Esophagus (tissue), 2 donors: Measurements from ENCODE around the gene TENT4A. TPM values are rescaled to one million over a fixed set of nuclear protein-coding genes. Genes with fewer than 3 reads are reported as not detected.
A peak's percentile ranks its signal among the peaks of the same experiment; 100 is the strongest.

Experiments
- H3K27ac ChIP-seq, 2 donors: one replicate each; pipeline ENCODE4 v1.5.1; 2013; ENCODE audit warnings: low read depth in 2 of 2, mild to moderate bottlenecking in 2 of 2, inconsistent platforms in 1 of 2, low read length in 1 of 2, moderate library complexity in 1 of 2
- H3K27me3 ChIP-seq, 2 donors: one replicate each; pipeline ENCODE4 v1.6.1; 2013; ENCODE audit warnings: low read length in 2 of 2, control low read depth in 1 of 2, mild to moderate bottlenecking in 1 of 2; ENCODE audit not compliant: insufficient read depth in 2 of 2, control insufficient read depth in 1 of 2
- H3K36me3 ChIP-seq, 2 donors: one replicate each; pipeline ENCODE4 v1.6.1; 2013; ENCODE audit warnings: low read length in 1 of 2; ENCODE audit not compliant: control insufficient read depth in 2 of 2, insufficient read depth in 2 of 2
- H3K4me1 ChIP-seq, 2 donors: one replicate each; pipeline ENCODE4 v1.6.1; 2013; ENCODE audit warnings: low read length in 1 of 2; ENCODE audit not compliant: control insufficient read depth in 2 of 2, insufficient read depth in 2 of 2
- H3K4me3 ChIP-seq, 2 donors: one replicate each; pipeline ENCODE4 v1.5.1; 2013; ENCODE audit warnings: low read length in 2 of 2, mild to moderate bottlenecking in 2 of 2, low read depth in 1 of 2, moderate library complexity in 1 of 2
- H3K9me3 ChIP-seq, 2 donors: one replicate each; pipeline ENCODE4 v1.6.1; 2013; ENCODE audit warnings: mild to moderate bottlenecking in 2 of 2, low read depth in 1 of 2, low read length in 1 of 2, moderate library complexity in 1 of 2; ENCODE audit not compliant: control insufficient read depth in 2 of 2, insufficient read depth in 1 of 2
- WGBS, 2 donors: extraction: QIAGEN DNeasy Blood & Tissue Kit; methylation state at CpG; one replicate each; pipeline ENCODE4 v1.1.7; 2013; 5-methylcytosine and 5-hydroxymethylcytosine counted together
- polyA plus RNA-seq, 2 donors: library from polyadenylated mRNA; stranded (reverse); fragments of 200-250 nt; gene quantifications; one replicate each; pipeline ENCODE4 v1.2.3, GENCODE V29; 2013
- donor health status: healthy with polysubstance abuse.
- donor health status: Bipolar disorder and iron deficiency.

Gene TENT4A
- polyA plus RNA-seq, 2 donors = 7.9 to 8.9 TPM

DNA sequence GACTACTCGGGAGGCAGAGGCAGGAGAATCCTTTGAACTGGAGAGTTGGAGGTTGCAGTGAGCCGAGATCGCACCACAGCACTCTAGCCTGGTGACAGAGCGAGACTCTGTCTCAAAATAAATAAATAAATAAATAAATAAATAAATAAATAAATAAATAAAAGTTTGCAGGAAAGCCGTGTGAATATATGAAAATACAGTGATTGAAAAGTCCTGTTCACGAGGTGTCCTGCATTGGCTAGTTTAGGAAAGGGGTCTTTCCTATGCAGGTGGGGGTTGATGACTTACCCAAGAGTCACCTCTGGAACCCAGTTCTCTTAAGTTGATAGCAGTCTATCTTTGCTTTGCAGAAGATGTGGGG is 7.3 kb downstream of the TENT4A start:
- WGBS, 2 donors = 88% methylated on average over 6 of the region's 6 CpGs
- Histone ChIP-seq H3K4me1 (peaks cover 10 to 21% of the 10 kb centered on the region in 2 donors), H3K9me3 (no peaks in the 10 kb centered on the region), H3K27ac (no peak overlapping the region), H3K27me3 (no peaks in the 10 kb centered on the region), H3K4me3 (no peak overlapping the region), H3K36me3 (peaks cover 0 to 4% of the 10 kb centered on the region in 2 donors)

DNA sequence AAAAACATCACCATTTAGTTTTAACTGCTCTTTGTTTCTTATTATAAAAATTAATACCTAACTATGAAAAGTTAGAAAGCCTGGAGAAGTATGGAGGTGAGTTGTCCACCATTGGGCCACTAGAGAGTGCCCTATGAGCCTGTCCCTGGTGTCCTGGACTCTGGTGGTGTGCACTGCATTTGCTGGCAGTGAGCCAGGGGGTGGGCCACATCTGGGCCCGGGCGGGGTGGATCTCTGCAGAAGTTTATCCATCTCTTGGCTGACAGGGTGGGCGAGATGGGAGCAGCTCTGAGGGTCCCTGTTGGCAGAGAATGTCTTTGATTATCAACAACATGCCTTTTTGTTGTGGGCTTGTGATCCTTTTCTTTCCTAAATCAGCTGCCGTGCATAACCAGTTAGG is 8.2 kb downstream of the TENT4A start:
- Histone ChIP-seq H3K36me3 (peaks cover 0 to 8% of the 10 kb centered on the region in 2 donors), H3K27ac (no peak overlapping the region), H3K4me1 (peaks cover 6 to 17% of the 10 kb centered on the region in 2 donors), H3K27me3 (no peaks in the 10 kb centered on the region), H3K9me3 (no peaks in the 10 kb centered on the region), H3K4me3 (no peak overlapping the region)
- 47 to 58% methylated on average over 4 of the region's 4 CpGs for WGBS, 2 donors

- H3K27me3 ChIP-seq = no peaks in the 10 kb centered on the region
- H3K4me3 ChIP-seq = no peak overlapping the region
- 23 to 51% methylated on average over 6 of the region's 6 CpGs for WGBS, 2 donors
- peaks cover 0 to 9% of the 10 kb centered on the region in 2 donors for H3K36me3 ChIP-seq
- H3K4me1 ChIP-seq = peaks cover 9 to 17% of the 10 kb centered on the region in 2 donors
- H3K27ac ChIP-seq = peak overlapping the region; percentile 36 to 64
- H3K9me3 ChIP-seq = no peaks in the 10 kb centered on the region
Observed at GRCh38 chr5:6722015-6722414, 8.8 kb downstream of the TENT4A start.

DNA sequence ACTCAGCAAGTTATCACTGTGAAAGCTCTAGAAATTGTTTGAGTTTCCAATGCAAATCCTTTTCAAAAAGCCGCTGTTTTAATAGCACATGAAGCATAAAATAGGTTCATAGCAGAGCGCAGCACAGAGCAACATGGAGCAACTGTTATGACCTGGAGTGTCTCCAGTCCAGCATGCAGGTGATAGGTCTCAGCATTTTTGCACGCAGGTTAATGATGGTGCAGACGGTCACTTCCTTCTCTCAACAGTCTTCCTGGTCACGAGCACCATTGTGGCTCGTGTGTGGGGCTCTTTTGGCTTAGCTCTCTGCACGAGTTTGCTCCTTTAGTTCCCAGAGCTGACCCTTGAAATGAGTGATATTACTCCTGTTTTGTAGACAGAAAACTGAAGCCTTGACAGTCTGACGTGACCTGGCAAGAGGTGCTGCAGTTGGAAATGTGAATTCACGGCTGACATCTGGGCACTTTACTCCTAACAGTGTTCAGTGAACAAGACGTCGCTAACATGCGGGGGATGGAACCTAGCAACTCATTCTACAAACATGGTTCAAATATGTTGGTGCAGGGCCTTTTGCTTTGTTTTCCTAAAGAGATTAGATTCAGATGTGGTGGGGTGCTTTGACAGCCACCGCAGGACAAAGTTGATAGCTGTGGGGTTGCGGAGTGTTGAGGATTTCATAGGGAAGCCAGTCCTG is 10.0 kb downstream of the TENT4A start:
- Histone ChIP-seq H3K9me3 (no peaks in the 10 kb centered on the region), H3K27ac (no peak overlapping the region), H3K4me3 (no peak overlapping the region), H3K4me1 (peaks cover 6 to 10% of the 10 kb centered on the region in 2 donors), H3K36me3 (peaks cover 0 to 9% of the 10 kb centered on the region in 2 donors), H3K27me3 (no peaks in the 10 kb centered on the region)
- 66 to 70% methylated on average over 14 of the region's 14 CpGs for WGBS, 2 donors

GRCh38 chr5:6723816-6724300 is 10.6 kb downstream of the TENT4A start:
- no peaks in the 10 kb centered on the region for H3K27me3 ChIP-seq
- peaks cover 0 to 9% of the 10 kb centered on the region in 2 donors for H3K36me3 ChIP-seq
- H3K9me3 ChIP-seq = no peaks in the 10 kb centered on the region
- 90% methylated on average over 12 of the region's 12 CpGs for WGBS, 2 donors
- H3K4me1 ChIP-seq = peaks cover 8 to 10% of the 10 kb centered on the region in 2 donors
- H3K4me3 ChIP-seq = no peak overlapping the region
- H3K27ac ChIP-seq = no peak overlapping the region

DNA sequence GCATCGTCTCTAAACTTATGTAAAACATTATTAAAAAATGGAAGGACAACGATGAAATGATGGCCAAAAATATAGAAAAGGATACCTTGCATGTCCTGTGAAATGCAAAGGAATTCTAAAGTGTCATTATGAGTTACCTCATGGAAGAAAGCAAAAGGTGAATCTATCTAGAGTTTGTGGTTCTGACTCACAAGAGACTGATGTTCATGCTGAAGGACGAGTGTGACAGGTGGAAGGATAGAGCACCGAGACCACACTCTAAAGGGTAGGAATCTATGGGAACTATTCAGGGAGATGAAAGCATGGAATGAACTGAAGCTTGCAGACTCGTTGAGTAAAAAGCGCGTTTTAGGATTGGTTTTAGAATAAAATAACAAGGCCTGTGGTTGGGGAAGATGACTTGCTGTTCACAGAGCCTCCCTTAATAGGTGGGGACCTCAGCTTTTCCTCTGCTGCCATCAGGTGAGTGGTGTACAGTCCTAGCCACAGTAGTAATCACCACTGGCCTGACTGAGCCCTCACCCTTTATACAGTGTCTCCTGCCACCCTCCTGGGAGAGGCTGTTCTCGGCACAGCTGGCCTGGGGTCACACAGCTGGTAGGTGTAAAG is 11.2 kb downstream of the TENT4A start:
- Histone ChIP-seq H3K36me3 (peaks cover 0 to 9% of the 10 kb centered on the region in 2 donors), H3K27ac (no peak overlapping the region), H3K4me3 (no peak overlapping the region), H3K4me1 (peaks cover 8 to 10% of the 10 kb centered on the region in 2 donors), H3K27me3 (no peaks in the 10 kb centered on the region), H3K9me3 (no peaks in the 10 kb centered on the region)
- 86 to 89% methylated on average over 8 of the region's 8 CpGs for WGBS, 2 donors

DNA sequence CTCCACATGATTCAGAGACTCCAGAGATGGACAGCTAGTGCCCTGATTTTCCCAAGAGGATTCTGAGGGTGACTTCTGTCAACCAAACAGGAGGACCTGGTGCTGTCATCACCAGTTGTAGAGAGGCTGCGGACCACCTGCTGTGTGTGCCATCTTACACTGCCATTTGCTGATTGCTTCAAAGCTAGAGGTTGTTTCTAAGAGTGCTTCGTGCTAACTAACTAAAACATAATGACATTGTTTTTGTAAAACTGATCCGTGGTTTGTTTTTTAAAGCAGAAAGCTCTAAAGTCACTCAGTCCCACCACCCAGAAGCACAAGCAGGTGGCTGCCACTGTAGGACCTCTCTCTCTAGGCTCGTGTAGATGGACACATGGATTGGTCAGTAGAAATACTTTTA is 12.2 kb downstream of the TENT4A start:
- H3K27ac ChIP-seq = no peak overlapping the region
- peaks cover 8 to 13% of the 10 kb centered on the region in 2 donors for H3K4me1 ChIP-seq
- no peak overlapping the region for H3K4me3 ChIP-seq
- 73 to 80% methylated on average over 4 of the region's 4 CpGs for WGBS, 2 donors
- H3K36me3 ChIP-seq = peaks cover 0 to 7% of the 10 kb centered on the region in 2 donors
- H3K9me3 ChIP-seq = no peaks in the 10 kb centered on the region
- no peaks in the 10 kb centered on the region for H3K27me3 ChIP-seq

DNA sequence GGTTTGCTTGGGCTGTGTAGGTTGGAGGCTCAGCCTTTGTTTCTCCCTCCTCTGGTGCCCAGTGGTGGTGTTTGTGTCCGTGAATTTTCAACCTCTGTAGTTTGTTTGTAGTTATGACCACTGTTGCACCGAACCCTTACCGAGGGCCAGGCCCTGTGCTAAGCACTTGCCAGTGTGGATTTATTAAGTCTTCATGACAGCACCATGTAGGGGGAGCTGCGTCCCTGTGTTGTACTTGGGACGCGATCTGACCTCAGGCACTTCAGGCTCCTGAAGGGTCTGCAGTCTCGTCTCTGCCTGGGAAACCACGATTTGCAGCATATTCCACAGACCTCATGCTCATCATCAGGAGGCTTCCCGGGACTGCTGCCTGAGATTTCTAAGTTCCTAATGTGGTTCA is 12.8 kb downstream of the TENT4A start:
- no peaks in the 10 kb centered on the region for H3K27me3 ChIP-seq
- no peak overlapping the region for H3K4me3 ChIP-seq
- no peak overlapping the region for H3K27ac ChIP-seq
- H3K9me3 ChIP-seq = no peaks in the 10 kb centered on the region
- peaks cover 0 to 7% of the 10 kb centered on the region in 2 donors for H3K36me3 ChIP-seq
- WGBS, 2 donors = 89 to 92% methylated on average over 9 of the region's 9 CpGs
- H3K4me1 ChIP-seq = peaks cover 8 to 13% of the 10 kb centered on the region in 2 donors

DNA sequence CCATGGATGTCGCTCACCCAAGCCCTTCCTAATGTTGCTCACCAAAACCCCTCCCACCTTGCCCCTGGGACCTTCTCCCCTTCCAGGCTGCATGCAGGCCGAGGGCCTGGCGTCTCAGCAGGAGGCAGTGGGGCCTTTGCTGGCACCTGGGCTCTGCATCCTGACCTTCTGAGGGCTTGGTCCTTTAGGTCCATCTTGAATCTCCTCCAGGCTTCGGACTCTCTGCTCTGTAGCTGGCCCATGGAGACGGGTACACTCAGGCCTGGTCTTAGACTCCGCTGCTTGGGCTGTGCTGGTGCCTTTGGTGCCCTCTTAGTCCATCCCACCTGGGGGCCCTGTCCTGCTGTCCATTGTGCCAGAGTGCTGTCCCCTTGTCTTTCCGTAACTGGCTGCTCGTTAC is 14.0 kb downstream of the TENT4A start:
- H3K27ac ChIP-seq = no peak overlapping the region
- H3K9me3 ChIP-seq = no peaks in the 10 kb centered on the region
- WGBS, 2 donors = 96 to 97% methylated on average over 8 of the region's 8 CpGs
- peaks cover 8 to 18% of the 10 kb centered on the region in 2 donors for H3K4me1 ChIP-seq
- no peaks in the 10 kb centered on the region for H3K27me3 ChIP-seq
- no peak overlapping the region for H3K4me3 ChIP-seq
- peaks cover 0 to 7% of the 10 kb centered on the region in 2 donors for H3K36me3 ChIP-seq
